GM21367 (cell line): ENCODE data around the gene SPEM1.

Experiments
- ATAC-seq: cut with Tn5 transposase; IDR thresholded peaks from one replicate; pipeline ENCODE4 v1.9.1; 2021; ENCODE audit not compliant: unreplicated experiment

Gene SPEM1

DNA sequence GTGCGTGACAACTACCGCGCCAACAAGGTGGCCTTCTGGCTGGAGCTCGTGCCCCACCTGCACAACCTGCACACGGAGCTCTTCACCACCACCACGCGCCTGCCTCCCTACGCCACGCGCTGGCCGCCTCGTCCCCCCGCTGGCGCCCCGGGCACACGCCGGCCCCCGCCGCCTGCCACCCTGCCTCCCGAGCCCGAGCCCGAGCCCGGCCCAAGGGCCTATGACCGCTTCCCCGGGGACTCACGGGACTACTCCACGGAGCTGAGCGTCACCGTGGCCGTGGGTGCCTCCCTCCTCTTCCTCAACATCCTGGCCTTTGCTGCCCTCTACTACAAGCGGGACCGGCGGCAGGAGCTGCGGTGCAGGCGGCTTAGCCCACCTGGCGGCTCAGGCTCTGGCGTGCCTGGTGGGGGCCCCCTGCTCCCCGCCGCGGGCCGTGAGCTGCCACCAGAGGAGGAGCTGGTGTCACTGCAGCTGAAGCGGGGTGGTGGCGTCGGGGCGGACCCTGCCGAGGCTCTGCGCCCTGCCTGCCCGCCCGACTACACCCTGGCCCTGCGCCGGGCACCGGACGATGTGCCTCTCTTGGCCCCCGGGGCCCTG lies 3.0 kb upstream of the SPEM1 start:
- no peak for ATAC-seq

DNA sequence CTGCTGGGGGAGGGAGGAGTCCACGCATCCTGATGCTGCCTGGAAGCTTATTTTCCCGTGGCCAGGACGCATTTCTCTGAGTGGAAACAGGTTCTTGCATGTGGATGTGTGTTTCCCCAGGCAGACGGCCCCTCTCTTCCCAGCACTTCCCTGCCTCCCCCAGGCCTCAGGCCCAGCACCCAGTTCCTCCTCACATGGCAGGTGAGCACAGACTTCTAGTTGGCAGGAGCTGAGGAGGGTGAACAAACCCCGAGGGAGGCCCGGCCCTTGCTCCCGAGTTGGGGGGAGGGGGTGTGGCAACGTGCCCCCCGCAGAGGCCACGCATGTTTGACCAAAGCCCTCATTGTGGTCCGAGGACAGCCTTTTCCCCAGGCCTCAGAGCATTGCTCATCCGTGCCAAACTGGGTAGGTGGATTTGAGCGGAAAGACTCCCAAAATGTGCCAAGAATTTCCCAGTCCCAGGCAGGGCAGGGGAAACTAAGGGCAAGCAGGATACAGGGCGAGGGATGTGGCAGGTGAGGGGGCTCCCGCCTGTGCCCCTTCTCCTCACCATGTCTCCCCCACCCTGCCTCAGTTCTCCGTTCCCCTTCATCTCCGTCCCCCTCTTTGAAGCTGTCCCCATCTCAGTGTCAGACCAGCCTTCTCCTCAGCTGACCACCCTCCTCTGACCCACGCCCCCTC lies 1.5 kb upstream of the SPEM1 start:
- no peak for ATAC-seq

DNA sequence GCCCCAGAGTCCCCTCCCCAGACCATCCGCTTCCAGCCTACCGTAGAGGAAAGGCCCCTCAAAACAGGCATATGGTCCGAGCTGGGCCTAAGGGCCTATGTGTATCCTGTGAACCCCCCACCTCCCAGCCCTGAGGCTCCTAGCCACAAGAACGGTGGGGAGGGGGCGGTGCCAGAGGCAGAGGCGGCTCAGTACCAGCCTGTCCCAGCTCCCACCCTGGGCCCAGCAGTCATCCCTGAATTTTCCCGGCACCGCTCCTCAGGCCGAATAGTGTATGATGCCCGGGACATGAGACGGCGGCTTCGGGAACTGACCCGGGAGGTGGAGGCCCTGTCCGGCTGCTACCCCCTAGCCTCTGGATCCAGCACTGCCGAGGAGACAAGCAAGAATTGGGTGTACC lies 1.1 kb downstream of the SPEM1 start:
- ATAC-seq, result no peak

DNA sequence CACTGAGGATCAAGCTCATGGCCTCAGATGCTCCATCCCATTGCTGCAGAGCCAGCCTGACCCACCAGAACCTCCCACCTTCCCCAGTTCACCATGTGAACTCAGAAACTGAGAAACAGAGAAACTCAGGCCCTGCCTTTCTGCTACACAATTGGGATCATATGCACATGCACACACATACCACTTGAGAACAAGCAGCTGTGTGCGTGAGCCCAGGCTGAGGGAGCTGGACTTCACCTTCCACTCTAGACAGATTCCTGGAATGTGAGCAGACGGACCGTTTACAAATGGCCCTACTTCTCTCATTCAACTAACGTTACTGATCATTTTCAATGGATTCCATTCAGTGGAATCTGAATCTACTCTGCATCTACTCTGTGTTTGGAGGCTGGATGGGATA lies 3.6 kb downstream of the SPEM1 start:
- ATAC-seq, result no peak

DNA sequence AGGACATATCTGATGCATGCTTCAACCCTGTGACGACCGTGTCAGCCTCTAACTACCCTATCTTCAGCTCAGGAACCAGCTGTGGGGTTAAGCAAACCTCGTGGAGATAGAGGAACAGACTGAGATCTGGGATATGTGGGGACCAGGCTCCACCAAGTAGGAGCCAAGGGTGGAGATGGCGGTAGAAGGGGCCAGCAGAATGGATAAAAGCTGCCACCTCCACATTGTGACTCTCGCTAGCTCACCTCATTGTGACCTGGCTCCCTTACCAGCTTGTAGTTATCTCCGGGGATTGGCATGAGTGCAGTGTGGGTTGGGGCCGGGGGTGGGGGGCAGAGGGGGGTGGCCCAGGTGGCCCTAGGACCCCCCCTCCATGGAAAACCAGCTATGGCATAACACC lies 5.2 kb downstream of the SPEM1 start, which contains the start of gene SPEM2:
Gene SPEM2 (plus strand): TSS at position 301 of the 400 bp plus-strand sequence. CDS start 73 bp downstream, at position 374.
- no peak for ATAC-seq

DNA sequence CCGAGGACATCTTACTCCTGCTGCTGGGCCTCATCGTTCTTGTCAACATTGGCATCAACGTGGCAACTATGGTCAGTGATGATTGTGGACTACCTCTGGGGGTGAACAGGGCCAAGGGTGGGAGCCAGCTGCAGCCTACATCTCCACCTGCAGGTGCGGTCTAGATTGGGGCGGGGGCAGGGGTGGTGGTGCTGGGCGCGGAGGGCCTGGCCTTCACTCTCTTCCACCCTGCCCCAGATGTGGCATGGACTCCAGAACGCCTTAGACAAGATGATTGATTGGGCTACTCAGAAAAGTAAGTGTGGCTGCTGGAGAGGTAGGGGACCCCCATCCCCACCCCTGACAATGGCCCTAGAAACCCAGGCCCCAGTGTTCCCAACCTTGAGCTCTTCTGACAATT lies 5.6 kb downstream of the SPEM1 start:
- ATAC-seq, result no peak

DNA sequence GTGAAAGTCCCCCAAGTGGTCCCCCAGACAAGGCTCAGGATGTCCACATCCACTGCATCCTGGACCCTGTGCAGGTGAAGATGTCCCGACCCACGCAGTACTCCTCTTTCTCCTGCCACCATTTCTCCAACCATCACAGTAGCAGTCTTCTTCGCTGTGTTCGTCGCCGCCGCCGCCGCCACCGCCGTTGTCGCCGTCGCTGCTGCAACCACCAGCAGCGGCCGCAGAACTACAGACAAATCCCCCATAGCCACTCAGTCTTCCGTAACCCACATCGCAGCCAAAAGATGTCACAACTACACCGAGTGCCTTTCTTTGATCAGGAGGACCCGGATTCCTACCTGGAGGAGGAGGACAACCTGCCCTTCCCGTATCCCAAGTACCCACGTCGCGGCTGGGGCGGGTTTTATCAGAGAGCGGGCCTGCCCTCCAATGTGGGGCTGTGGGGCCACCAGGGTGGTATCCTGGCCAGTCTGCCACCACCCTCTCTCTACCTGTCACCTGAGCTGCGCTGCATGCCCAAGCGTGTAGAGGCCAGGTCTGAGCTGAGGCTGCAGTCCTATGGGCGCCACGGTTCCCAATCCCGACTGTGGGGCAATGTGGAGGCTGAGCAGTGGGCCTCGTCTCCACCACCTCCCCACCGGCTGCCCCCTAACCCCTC lies 6.2 kb downstream of the SPEM1 start:
- no peak for ATAC-seq

DNA sequence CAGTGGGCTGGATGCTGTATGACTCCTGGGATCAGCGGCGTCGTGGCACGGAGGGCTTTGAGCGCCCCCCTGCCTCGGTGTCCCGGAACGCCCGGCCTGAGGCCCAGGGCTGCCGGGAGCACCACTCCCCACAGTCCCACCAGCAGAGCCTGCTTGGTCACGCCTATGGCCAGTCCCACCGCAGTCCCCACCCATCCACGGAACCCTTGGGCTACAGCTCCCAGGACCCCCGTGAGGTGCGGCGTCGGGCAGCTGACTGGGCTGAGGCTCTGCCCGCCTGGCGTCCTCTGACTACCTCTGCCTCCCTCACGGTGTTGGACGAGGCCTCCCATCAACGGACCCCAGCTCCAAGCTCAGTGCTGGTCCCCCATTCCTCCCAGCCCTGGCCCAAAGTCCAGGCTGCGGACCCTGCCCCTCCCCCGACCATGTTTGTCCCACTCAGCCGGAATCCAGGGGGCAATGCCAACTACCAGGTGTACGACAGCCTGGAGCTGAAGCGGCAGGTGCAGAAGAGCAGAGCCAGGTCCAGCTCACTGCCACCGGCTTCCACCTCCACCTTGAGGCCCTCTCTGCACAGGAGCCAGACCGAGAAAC lies 6.9 kb downstream of the SPEM1 start:
- ATAC-seq, result no peak

DNA sequence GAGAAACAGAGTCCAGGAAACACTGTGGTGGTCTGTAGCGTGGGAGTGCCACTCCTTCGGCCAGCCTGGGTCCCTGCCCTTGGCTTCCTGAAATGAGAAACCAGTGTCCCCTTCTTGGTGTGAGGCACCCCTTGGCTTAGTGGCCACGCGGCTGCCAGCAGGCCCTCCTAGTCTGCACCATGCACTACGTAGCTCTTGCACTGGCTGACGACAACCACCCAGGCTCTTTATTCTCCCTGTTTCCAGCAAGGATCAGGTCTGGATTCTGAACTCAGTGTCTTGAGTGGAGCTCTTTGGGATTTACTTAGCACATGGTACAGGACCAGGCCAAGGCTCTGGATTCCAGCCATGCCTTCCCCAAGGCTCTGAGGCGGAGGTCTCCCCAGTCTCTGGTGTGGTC lies 7.4 kb downstream of the SPEM1 start:
- no peak for ATAC-seq

DNA sequence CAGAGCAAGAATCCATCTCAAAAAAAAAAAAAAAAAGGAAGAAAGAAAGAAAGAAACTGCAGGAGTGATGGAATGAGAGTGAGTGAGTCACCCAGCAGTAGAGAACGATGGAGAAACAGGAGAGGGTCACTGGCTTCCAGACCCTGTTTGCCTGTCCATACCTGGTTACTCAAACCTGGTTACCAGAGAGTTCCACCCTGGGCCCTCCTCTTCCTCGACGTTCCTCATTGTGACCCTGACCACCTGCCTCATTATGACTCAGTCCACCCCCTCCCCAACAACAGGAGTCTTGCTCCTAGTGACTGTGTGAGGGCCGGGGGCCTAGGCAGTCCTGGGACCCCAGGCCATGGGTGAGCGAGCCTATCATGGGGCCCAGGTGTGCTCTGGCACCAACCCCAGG lies 8.4 kb downstream of the SPEM1 start, which contains the start of gene SPEM3:
Gene SPEM3 (plus strand): TSS at position 301 of the 400 bp plus-strand sequence. CDS start 46 bp downstream, at position 347.
- ATAC-seq, result no peak

DNA sequence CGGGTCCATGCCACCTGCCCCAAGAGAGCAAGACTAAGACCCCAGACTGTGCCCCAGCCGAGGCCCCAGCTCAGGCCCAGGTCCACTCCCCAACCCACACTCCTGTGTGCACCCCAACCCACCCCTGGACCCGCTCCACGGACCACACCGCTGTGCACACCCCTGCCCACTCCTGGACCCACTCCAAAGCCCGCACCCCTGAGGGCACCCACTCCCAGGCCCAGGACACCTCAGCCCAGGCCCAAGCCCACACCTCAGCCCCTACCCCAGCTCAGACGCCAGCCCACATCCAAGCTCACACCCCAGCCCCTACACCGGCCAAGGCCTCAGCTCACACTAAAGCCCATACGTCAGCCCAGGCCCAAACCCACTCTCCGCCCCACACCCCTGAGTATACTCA lies 9.6 kb downstream of the SPEM1 start:
- ATAC-seq, result no peak

DNA sequence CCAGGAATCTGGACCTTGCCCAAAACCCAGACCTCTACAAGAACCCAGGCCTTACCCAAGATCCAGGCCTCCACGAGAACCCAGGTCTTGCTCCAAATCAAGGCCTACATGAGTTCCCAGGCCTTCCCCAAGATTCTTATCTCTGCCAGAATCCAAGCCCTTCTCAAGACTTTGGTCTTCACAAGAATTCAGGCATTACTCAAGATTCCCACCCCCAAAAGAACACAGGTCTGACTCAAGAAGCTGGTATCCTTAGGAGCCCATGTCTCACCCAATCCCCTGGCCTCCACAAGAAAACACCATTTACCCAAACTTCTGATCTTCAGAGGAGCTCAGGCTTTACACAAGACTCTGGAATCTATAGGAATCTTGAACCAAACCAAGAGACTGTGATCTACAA lies 11.1 kb downstream of the SPEM1 start:
- no peak for ATAC-seq

DNA sequence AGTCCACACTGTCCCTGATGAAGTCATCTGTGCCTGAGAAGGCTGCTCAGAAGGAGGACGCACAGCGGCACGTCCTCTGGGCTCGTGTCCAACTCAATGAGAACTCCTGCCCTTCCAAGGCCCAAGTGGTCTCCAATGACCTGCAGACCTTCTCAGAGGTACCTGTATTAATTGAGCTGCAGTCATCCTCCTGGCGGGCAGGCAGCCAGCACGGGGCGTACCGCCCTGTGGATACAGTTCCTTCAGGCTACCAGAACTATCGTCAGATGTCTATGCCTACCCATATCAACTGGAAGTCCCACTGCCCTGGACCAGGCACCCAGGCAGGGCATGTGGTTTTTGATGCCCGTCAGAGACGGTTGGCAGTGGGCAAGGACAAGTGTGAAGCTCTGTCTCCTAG lies 12.2 kb downstream of the SPEM1 start:
- ATAC-seq, result no peak

DNA sequence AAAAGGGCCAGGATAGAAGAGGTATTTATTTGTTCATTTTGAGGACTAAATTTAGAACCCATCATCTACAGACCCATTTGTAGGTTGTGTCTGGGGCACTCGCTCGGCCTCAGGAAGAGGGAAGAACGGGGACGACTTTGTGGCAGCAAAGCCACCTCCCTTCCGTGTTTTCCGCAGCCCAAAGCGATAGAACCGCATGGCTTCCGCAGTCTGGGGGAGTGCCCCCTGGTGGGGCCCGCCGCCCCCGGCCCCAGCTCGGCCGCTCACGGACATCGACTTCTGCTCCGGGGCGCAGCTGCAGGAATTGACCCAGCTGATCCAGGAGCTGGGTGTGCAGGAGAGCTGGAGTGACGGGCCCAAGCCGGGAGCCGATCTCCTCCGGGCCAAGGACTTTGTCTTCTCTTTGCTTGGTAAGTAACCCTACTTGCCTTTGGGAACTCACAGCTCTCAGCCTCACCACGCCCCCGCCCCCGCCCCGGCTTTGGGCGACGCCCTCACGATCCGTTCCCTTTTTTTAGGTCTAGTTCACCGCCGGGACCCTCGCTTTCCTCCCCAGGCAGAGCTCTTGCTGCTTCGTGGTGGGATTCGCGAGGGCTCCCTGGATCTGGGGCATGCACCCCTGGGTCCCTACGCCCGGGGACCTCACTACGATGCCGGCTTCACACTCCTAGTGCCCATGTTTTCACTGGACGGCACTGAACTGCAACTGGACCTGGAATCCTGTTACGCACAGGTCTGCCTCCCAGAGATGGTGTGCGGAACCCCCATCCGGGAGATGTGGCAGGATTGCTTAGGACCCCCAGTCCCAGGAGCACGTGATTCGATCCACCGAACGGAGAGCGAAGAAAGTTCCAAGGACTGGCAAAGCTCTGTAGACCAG lies 15.8 kb downstream of the SPEM1 start:
- peak; percentile 16 for ATAC-seq

DNA sequence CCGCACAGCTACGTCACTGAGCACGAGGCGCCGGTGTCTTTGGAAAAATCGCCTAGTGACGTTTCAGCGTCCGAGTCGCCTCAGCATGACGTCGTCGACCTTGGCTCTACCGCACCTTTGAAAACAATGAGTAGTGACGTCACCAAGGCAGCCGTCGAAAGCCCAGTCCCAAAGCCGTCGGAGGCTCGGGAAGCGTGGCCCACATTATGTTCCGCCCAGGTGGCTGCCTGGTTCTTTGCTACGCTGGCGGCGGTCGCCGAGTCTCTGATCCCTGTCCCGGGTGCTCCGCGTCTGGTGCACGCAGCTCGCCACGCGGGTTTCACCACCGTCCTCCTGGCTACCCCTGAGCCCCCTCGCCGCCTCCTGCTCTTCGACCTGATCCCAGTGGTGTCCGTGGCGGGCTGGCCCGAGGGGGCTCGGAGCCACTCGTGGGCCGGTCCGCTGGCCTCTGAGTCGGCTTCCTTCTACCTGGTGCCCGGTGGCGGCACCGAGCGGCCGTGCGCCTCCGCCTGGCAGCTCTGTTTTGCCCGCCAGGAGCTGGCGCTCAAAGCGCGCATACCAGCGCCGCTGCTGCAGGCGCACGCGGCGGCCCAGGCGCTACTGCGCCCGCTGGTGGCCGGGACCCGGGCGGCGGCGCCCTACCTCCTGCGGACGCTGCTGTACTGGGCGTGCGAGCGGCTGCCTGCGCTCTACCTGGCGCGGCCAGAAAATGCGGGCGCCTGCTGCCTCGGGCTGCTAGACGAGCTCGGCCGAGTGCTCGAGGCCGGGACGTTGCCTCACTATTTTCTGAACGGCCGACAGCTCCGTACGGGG lies 16.6 kb downstream of the SPEM1 start:
- no peak for ATAC-seq

DNA sequence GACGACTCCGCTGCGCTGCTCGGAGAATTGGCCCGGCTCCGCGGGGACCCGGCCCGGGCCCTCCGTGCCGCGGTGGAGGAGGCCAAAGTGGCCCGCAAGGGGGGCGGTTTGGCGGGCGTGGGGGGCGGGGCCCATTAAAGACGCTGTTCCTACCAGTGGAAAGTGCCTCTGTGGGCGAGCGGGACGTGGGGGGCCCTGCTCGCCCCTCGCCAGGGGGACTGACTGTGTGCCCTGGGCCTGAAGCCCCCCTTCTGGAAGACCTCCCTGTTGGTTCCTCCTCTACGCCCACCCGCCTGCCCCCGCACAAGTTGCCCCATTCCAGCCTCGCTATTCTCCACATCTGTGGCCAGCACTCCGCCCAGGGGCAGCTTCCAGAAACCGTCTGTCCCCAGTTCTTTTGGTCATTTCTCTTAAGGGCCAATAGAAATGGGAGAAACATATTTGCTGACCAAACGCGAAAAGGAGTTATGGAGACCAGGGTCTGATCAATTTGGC lies 17.3 kb downstream of the SPEM1 start:
- no peak for ATAC-seq

DNA sequence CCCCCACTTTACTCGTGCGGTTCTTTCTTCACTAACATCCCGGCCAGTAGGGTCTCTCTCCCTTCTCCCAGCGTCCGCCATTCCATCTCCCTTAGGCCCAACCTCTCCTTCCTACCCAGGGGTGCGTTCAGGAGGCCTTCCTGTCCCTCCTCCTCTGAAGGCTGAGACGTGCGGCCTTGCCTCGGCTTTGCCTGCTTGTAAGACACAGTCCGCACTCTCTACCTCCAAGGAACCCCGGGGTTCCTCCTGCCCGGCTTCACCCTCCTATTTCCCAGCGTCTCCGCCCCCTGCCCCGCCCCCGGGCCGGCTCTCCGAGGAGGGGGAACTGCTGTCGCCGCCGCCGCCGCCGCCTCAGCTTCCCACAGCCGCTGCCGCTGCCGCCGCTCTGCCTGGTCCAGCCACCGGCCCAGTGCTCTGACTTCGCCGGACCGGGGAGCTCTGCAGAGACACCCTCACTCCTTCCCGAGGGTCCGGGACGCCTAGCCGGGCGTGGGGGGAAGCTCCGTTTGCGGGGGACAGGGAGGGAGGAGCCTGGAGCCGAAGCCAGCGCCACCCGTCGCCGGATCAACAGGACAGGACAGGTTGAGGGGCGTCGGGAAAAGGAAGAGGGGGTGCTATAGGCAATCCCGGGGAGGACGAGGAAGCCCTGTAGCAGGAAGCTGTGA lies 18.0 kb downstream of the SPEM1 start:
- no peak for ATAC-seq

DNA sequence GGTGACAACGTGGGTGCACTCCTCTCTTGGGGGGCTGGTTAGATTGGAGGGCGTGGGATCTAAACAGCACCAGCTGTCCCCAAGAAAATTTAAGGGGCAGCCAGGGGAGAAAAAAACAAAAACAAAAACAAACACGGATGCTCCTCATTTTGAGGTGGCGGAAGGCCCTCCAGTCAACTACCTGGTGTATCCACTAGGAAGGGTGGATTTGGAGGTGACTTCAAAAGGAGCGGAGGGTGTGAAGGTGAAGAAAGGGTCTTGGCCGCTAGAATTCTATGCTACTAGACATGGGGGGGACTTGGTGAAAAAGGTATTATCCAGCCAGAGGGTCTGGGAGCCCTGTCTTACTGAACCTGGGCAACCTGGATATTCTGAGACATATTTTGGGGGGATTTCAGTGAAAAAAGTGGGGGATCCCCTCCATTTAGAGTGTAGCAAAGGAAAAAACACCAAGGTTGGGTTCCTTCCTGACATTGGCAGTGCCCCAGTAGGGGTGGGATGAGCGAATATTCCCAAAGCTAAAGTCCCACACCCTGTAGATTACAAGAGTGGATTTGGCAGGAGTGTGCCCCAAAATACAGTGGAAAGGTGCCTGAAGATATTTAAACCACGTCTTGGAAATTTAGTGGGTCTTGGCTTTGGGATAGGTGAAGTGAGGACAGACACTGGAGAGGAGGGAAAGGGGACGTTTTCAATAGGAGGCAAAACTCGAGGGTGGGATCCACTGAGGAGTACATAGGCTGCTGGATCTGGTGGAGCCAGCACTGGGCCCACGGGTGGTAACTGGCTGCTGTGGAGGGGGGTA lies 18.7 kb downstream of the SPEM1 start:
- no peak for ATAC-seq
